ENCODE data around the gene PSME3IP1. TPM values are rescaled to one million over a fixed set of nuclear protein-coding genes. Genes with fewer than 3 reads are reported as not detected.

The PSME3IP1 gene
- total and polyA plus RNA-seq, 2 of the 8 experiments (the other 6 are each of a cell fraction or from before 2014, with no cell fraction given): 95.1 to 98.3 TPM

- FAIRE-seq: no peak
Observed at GRCh38 chr16:57159447-57159846, 26.4 kb downstream of the PSME3IP1 start.

More at GRCh38 chr16:57159447-57159846, 26.4 kb downstream of the PSME3IP1 start:
- Histone ChIP-seq H3K18ac (ENCODE audit: extremely low read depth, low read length) (no peak overlapping the region), H2BK120ac (replicated peaks; ENCODE audit: low read depth, low read length) (no peak overlapping the region), H3K23ac (ENCODE audit: insufficient read length) (no peak overlapping the region), H3K23me2 (ENCODE audit: low read depth, low read length) (no peaks in the 10 kb centered on the region), H2BK5ac (ENCODE audit: low read depth, low read length) (0 out of 2 replicates have a peak overlapping the region, but pooled peaks have one; percentile 11), H4K8ac (ENCODE audit: extremely low read depth, insufficient read depth, low read length) (no peak overlapping the region), H3K4me2 (ENCODE audit: insufficient read depth in 1 of 2, low read depth in 2 of 2, low read length in 2 of 2) (no peak overlapping the region), H2BK12ac (ENCODE audit: low read depth, low read length) (no peak overlapping the region), H2AK5ac (ENCODE audit: low read depth, low read length) (no peak overlapping the region), H3K79me2 (ENCODE audit: control insufficient read depth in 1 of 2, insufficient read depth in 2 of 2, low read length in 2 of 2) (no peaks in the 10 kb centered on the region), H3K4me3 (ENCODE audit: extremely low read depth in 1 of 4, insufficient read depth in 2 of 4, low read depth in 3 of 4, low read length in 4 of 4) (no peak overlapping the region), H2AFZ (ENCODE audit: low read length) (no peak overlapping the region), H3K14ac (ENCODE audit: insufficient read length) (no peak overlapping the region), H4K5ac (ENCODE audit: insufficient read length, low read depth, low read length) (no peak overlapping the region), H3K56ac (replicated peaks; ENCODE audit: insufficient read length, low read depth, low read length) (no peak overlapping the region), H4K91ac (replicated peaks; ENCODE audit: insufficient read length, low read length) (peak overlapping the region; percentile 5), H3K4ac (replicated peaks; ENCODE audit: insufficient read length, low read depth, low read length) (no peak overlapping the region), H2BK20ac (ENCODE audit: low read length) (no peak overlapping the region), H3K79me1 (ENCODE audit: low read depth, low read length) (no peaks in the 10 kb centered on the region), H2BK15ac (ENCODE audit: low read length) (no peak overlapping the region), H3K27me3 (replicated peaks in 1 of 4; ENCODE audit: control insufficient read depth in 3 of 4, extremely low read depth in 1 of 4, insufficient read depth in 3 of 4, low read length in 3 of 4) (no peaks in the 10 kb centered on the region), H4K20me1 (replicated peaks in 1 of 2; ENCODE audit: control insufficient read depth in 1 of 2, insufficient read depth in 2 of 2, low read length in 2 of 2) (peaks cover 0 to 1% of the 10 kb centered on the region in 2 experiments), H3K9ac (replicated peaks in 1 of 4; ENCODE audit: extremely low read depth in 1 of 4, low read depth in 3 of 4, low read length in 3 of 4) (no peak overlapping the region), H3K27ac (ENCODE audit: low read depth, low read length) (no peak overlapping the region), H3K9me3 (ENCODE audit: insufficient read depth in 2 of 2, low read depth in 1 of 2, low read length in 1 of 2) (no peaks in the 10 kb centered on the region), H3K4me1 (replicated peaks in 1 of 4; ENCODE audit: control insufficient read depth in 3 of 4, insufficient read depth in 4 of 4, low read length in 3 of 4) (peaks cover 0 to 2% (median 0%) of the 10 kb centered on the region in 4 experiments; a peak in 2 of 7 replicates), H3K36me3 (ENCODE audit: control insufficient read depth in 2 of 4, insufficient read depth in 4 of 4, low read length in 3 of 4) (peaks cover 9 to 51% (median 27%) of the 10 kb centered on the region in 4 experiments; a peak in 7 of 8 replicates)
- ChIA-PET CTCF (ENCODE audit: partially characterized antibody) (interaction anchor here (0.5 to 1.7 kb wide), 3 partner anchors 8 to 257 kb away, joined by 3 to 4 read pairs (median 4); no protein-coding TSS in a partner anchor), POLR2A (ENCODE audit: partially characterized antibody) (interaction anchor here (0.7 to 1.2 kb wide), 5 partner anchors 9 to 25 kb away, joined by 3 read pairs; no protein-coding TSS in a partner anchor)
- TF ChIP-seq ZNF274 (IDR thresholded peaks at IDR 0.05; ENCODE audit: borderline replicate concordance, extremely low read depth, low read length) (no peak), E2F6 (IDR thresholded peaks at IDR 0.05) (no peak), POLR2A (IDR thresholded peaks at IDR 0.05; ENCODE audit: control extremely low read depth in 1 of 2, low read depth in 2 of 2, low read length in 2 of 2) (no peak), YY1 (IDR thresholded peaks at IDR 0.05; ENCODE audit: low read depth, low read length) (no peak), EP300 (IDR thresholded peaks at IDR 0.05; ENCODE audit: borderline replicate concordance in 1 of 2, low read depth in 2 of 2, low read length in 2 of 2) (no peak), FOSL1 (IDR thresholded peaks at IDR 0.05; ENCODE audit: insufficient read depth, low read depth, low read length) (no peak), RXRA (IDR thresholded peaks at IDR 0.05; ENCODE audit: insufficient read depth, low read depth, low read length) (no peak)
- WGBS, 2 experiments (ENCODE audit: extremely low coverage in 1 of 2, insufficient coverage in 1 of 2, insufficient read length in 1 of 2, insufficient replicate concordance in 2 of 2, low coverage in 1 of 2, low lambda C conversion rate in 2 of 2, missing lambda C conversion rate in 1 of 2): 57% methylated on average over 4 of the region's 4 CpGs; no CpG with 5 or more reads in 1 of the 2 experiments
- no peak for DNase-seq (ENCODE audit: low read depth in 1 of 2, low spot score in 2 of 2)
